DOHH2 (cell line): ENCODE results near the gene LBP.

Experiments used
- CTCF ChIP-seq: fragments of 200-600 bp; sonication (generic); IDR thresholded peaks from one replicate; pipeline ENCODE4 v1.5.1; 2014; ENCODE audit warnings: antibody characterized with exemption, mild to moderate bottlenecking, low read depth, low read length; ENCODE audit not compliant: poor library complexity, severe bottlenecking
- EZH2phosphoT487 ChIP-seq: fragments of 200-600 bp; sonication (generic); IDR thresholded peaks from 2 replicates; pipeline ENCODE4 v1.6.1; 2017; ENCODE audit warnings: borderline replicate concordance, mild to moderate bottlenecking, antibody characterized with exemption, low read length, moderate library complexity, mixed read lengths

- TF ChIP-seq EZH2phosphoT487 (no peak), CTCF (no peak)
Observed at GRCh38 chr20:38307371-38308046, 38.8 kb upstream of the LBP start.
